ACC112 (cell line): ENCODE results near the gene ZNF587.
A peak's percentile ranks its signal among the peaks of the same experiment; 100 is the strongest.
"Not testable (repeated sequence)": the region's sequence is repeated elsewhere in the genome, so short reads cannot be mapped to it uniquely, and the experiment has no call there.

Experiments
- H2AFZ ChIP-seq: fragments of 200-600 bp; sonication (generic); one replicate; pipeline ENCODE4 v1.6.0; 2017; ENCODE audit warnings: antibody characterized with exemption, low read length; ENCODE audit not compliant: unreplicated experiment
- H3K27ac ChIP-seq: fragments of 200-600 bp; sonication (generic); 2 replicates; pipeline ENCODE4 v1.5.1; 2014; ENCODE audit warnings: low read depth, mild to moderate bottlenecking, antibody characterized with exemption, low read length, moderate library complexity
- H3K27me3 ChIP-seq: fragments of 200-600 bp; sonication (generic); 2 replicates; pipeline ENCODE4 v1.6.1; 2014; ENCODE audit warnings: mild to moderate bottlenecking, antibody characterized with exemption, low read length, moderate library complexity, mixed read lengths; ENCODE audit not compliant: insufficient read depth
- H3K36me3 ChIP-seq: fragments of 200-600 bp; sonication (generic); 2 replicates; pipeline ENCODE4 v1.6.1; 2016; ENCODE audit warnings: mild to moderate bottlenecking, antibody characterized with exemption, low read length, moderate library complexity, mixed read lengths; ENCODE audit not compliant: insufficient read depth
- H3K4me1 ChIP-seq: fragments of 200-600 bp; sonication (generic); one replicate; pipeline ENCODE4 v1.6.1; 2016; ENCODE audit warnings: low read length, mixed read lengths; ENCODE audit not compliant: insufficient read depth, unreplicated experiment, control insufficient read depth
- H3K4me3 ChIP-seq: fragments of 200-600 bp; sonication (generic); 2 replicates; pipeline ENCODE4 v1.5.1; 2014; ENCODE audit warnings: mild to moderate bottlenecking, low read depth, low read length
- H3K79me2 ChIP-seq: fragments of 200-600 bp; sonication (generic); one replicate; pipeline ENCODE4 v1.6.0; 2016; ENCODE audit warnings: low read length; ENCODE audit not compliant: control insufficient read depth, unreplicated experiment, insufficient read depth

ZNF587 gene

DNA sequence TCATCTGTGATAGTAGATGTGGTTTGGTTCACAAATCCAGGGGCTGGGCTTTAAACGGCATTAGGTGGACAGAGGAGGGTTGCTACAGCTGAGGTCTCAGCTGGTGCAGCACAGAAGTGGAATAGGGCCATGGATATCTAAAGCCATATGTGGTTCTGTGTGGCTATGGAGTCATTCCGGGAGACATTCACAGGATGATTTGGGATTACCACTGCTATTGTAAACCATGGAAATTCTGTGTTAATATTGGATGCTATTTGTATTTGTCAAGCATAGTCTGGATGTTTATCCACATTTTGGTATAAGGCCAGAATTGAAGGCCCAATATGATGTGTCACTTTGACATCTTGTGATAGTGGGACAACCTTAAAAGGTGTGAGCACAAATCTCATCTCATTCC, 26.5 kb upstream of the ZNF587 start:
- not testable (repeated sequence) for H3K4me3 ChIP-seq, H3K4me1 ChIP-seq, H2AFZ ChIP-seq, H3K36me3 ChIP-seq, H3K27me3 ChIP-seq, H3K27ac ChIP-seq
- H3K79me2 ChIP-seq, result peaks cover 67% of the 10 kb centered on the region

DNA sequence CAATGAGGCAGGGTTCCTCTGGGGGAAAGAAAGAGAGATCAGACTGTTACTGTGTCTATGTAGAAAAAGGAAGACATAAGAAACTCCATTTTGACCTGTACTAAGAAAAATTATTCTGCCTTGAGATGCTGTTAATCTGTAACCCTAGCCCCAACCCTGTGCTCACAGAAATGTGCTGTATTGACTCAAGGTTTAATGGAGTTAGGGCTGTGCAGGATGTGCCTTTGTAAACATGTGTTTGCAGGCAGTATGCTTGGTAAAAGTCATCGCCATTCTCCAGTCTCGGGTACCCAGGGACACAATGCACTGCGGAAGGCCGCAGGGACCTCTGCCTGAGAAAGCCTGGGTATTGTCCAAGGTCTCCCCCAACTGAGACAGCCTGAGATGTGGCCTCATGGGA, 26.1 kb upstream of the ZNF587 start:
- not testable (repeated sequence) for H2AFZ ChIP-seq, H3K4me1 ChIP-seq, H3K27ac ChIP-seq, H3K27me3 ChIP-seq, H3K4me3 ChIP-seq, H3K36me3 ChIP-seq
- peaks cover 65% of the 10 kb centered on the region for H3K79me2 ChIP-seq

DNA sequence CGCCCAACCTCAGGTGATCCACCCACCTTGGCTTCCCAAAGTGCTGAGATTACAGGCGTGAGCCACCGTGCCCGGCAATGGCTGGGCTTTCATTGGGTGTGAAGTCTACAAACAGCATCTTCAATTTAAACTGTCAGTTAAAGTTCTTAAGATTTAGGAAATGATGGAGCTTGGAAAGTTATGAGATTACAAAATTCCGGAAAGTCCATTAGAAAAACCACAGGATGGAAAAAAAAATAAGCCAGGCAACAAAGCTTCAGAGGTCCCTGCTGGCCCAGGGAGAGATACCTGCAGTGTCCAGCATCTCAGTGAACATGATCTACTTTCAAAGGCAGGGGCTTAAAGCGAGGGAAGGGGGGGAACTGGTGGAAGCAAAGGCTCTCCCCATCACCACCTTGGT, 24.1 kb upstream of the ZNF587 start:
- Histone ChIP-seq H3K27ac (no peak overlapping the region), H3K4me3 (no peak overlapping the region), H3K36me3 (no peaks in the 10 kb centered on the region), H3K27me3 (no peaks in the 10 kb centered on the region), H3K4me1 (peaks cover 5% of the 10 kb centered on the region), H3K79me2 (peaks cover 64% of the 10 kb centered on the region), H2AFZ (no peak overlapping the region)

DNA sequence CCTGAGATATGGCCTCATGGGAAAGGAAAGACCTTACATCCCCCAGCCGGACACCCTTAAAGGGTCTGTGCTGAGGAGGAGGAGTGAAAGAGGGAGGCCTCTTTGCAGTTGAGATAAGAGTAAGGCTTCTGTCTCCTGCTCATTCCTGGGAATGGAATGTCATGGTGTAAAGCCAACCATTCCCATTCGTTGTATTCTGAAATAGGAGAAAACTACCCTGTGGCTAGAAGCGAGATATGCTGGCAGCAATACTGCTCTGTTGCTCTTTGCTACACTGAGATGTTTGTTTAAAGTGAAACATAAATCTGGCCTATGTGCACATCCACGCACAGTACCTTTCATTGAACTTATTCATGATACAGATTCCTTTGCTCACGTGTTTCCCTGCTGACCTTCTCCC, 20.3 kb upstream of the ZNF587 start:
- H3K4me1 ChIP-seq, result no peaks in the 10 kb centered on the region
- H3K4me3 ChIP-seq, result no peak overlapping the region
- no peaks in the 10 kb centered on the region for H3K36me3 ChIP-seq
- H3K27ac ChIP-seq, result no peak overlapping the region
- H2AFZ ChIP-seq, result no peak overlapping the region
- no peaks in the 10 kb centered on the region for H3K27me3 ChIP-seq
- peaks cover 47% of the 10 kb centered on the region for H3K79me2 ChIP-seq

DNA sequence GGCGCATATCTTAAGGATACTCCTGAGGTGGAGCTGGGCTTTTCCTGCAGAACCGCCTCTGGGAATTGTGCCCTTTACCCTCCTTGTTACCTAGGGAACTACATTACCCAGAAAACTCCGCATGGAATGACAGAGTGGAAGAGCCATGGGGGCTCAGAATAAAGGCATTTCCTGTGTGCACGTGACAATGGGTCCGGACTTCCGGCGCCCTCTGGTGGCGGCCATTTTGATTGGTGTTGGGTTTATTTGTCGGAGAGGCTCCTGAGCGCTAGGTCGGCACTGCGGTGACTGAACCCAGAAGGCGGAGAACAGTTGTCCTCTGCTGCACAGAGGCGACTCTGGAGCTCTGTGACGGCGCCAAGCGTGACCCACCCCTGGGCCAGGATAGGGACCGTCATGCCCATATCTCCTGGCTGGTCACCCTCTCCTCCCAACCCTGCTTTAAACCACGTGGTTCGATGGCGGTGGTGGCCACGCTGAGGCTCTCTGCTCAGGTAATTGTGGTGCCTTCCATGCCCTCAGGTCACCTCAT, 19.5 kb upstream of the ZNF587 start, which contains the start of gene ZNF587B:
Gene ZNF587B, plus strand, starts transcription at position 229 of the 532 bp plus-strand sequence. Its CDS starts 230 bp downstream, at position 459.
- Histone ChIP-seq H2AFZ (no peak within 1 kb of the TSS), H3K36me3 (no peaks in the 10 kb centered on the region), H3K27ac (no peak within 1 kb of the TSS), H3K4me1 (no peaks in the 10 kb centered on the region), H3K79me2 (peaks cover 40% of the 10 kb centered on the region), H3K4me3 (peak within 1 kb of the TSS; percentile 71), H3K27me3 (no peaks in the 10 kb centered on the region)

DNA sequence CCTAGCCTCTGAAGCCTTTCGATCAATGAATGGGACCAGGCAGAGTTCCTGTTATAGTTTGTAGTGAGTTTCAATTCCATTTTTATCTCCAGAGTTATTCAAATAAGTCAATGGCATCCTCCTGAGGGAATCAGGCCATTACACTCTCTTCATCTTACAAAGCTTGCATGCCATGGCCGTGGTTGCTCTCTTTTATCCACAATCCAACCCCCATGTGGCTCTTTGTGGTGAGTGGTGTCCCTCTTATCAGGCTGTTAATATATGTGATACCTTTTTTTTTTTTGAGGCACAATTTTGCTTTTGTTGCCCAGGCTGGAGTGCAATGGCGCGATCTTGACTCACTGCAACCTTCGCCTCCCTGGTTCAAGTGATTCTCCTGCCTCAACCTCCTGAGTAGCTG, 12.7 kb upstream of the ZNF587 start:
- H3K36me3 ChIP-seq, result not testable (repeated sequence)
- H3K79me2 ChIP-seq, result peaks cover 10% of the 10 kb centered on the region

DNA sequence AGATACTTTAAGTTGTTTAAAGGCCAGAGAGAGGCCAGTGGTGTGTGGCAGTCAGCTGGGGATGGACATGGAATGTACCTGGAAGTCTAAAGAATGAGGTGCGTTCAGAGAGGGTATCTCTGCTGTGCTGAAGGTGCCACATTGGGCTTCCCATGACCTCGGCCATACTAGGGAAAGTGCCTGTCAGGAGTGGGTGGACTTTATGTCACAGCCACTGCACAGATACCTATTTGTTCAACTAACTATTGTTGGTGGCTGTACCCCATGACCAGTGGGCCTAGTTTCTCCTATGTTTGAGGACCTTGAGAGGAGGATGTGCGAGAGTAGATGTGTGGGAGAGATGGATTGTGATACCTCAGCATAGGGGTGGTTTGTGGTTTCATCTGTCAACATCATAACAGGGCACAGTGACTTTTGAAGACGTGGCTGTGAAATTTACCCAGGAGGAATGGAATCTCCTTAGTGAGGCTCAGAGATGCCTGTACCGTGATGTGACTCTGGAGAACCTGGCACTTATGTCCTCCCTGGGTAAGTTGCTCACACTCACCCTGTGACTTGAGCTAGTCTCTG, 11.0 kb upstream of the ZNF587 start:
- not testable (repeated sequence) for H2AFZ ChIP-seq, H3K4me3 ChIP-seq, H3K4me1 ChIP-seq, H3K27ac ChIP-seq, H3K27me3 ChIP-seq, H3K36me3 ChIP-seq
- H3K79me2 ChIP-seq, result peaks cover 16% of the 10 kb centered on the region

More for the DNA sequence above, 12.7 kb upstream of the ZNF587 start:
- not testable (repeated sequence) for H3K4me3 ChIP-seq, H3K27ac ChIP-seq, H3K27me3 ChIP-seq, H3K4me1 ChIP-seq, H2AFZ ChIP-seq

DNA sequence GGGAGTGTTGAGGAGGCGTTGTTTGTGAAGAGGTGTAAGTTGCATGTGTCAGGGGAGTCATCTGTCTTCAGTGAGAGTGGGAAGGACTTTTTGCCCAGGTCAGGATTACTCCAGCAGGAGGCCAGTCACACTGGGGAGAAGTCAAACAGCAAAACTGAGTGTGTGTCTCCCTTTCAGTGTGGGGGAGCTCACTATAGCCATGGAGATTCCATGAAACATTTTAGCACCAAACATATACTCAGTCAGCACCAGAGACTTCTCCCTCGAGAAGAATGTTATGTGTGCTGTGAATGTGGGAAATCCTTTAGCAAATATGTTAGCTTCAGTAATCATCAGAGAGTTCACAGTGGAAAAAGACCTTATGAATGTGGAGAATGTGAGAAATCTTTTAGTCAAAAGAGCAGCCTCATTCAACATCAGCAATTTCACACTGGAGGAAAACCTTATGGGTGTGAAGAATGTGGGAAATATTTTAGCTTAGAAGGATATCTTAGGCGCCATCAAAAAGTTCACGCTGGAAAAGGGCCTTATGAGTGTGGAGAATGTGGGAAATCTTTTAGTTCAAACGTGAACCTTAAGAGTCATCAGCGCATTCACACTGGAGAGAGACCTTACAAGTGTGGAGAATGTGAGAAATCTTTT, 8.4 kb upstream of the ZNF587 start:
- H3K79me2 ChIP-seq, result peaks cover 20% of the 10 kb centered on the region
- no peak overlapping the region for H3K4me3 ChIP-seq
- H3K27me3 ChIP-seq, result no peaks in the 10 kb centered on the region
- H3K36me3 ChIP-seq, result no peaks in the 10 kb centered on the region
- H3K27ac ChIP-seq, result no peak overlapping the region
- no peak overlapping the region for H2AFZ ChIP-seq
- H3K4me1 ChIP-seq, result no peaks in the 10 kb centered on the region

DNA sequence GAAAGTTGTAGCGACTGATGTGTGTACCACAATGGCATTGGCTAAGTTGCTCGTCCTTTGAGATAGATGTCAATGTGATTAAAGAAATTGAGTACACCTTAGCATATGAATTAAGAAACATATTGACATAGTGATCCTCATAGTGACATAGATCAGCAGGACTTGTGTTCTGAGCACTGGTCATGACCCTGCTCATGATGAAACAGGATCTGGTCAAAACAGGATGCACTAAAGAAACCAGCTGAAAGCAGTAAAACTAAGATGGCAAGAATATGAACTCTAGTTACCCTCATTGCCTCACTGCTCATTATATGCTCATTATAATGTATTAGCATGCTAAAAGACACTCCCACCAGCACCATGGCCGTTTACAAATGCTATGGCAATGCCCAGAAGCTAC, 2.5 kb upstream of the ZNF587 start:
- H3K27me3 ChIP-seq, H2AFZ ChIP-seq, H3K4me1 ChIP-seq, H3K27ac ChIP-seq, H3K36me3 ChIP-seq, H3K4me3 ChIP-seq: not testable (repeated sequence)
- peaks cover 28% of the 10 kb centered on the region for H3K79me2 ChIP-seq

DNA sequence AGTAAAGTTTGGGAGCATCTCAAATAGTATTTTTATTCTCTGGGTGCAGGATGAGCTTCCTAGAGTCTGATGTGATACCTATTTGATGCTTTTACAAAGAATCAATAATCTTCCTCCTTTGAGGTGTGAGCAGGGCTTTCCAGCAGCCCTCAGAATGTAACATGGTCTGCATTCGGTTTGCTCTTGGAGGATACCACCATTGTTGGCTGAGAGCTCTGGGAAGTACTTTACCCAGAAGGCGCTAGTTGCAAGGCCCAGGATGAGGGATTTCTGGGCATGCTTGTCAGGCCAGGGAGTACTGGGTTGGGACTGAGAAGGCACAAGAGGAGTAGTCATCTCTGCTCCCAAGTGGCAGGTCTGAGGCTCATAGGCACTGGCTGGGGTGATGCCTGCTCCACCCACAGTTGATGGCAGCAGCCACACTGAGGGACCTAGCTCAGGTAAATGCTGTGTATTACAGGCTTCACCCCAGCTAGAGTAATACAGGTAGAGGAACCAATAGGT, 445 bp upstream of the ZNF587 start:
- not testable (repeated sequence) for H2AFZ ChIP-seq, H3K36me3 ChIP-seq, H3K27me3 ChIP-seq, H3K4me1 ChIP-seq, H3K27ac ChIP-seq
- H3K4me3 ChIP-seq, result peak overlapping the region; percentile 89
- H3K79me2 ChIP-seq, result peaks cover 31% of the 10 kb centered on the region

DNA sequence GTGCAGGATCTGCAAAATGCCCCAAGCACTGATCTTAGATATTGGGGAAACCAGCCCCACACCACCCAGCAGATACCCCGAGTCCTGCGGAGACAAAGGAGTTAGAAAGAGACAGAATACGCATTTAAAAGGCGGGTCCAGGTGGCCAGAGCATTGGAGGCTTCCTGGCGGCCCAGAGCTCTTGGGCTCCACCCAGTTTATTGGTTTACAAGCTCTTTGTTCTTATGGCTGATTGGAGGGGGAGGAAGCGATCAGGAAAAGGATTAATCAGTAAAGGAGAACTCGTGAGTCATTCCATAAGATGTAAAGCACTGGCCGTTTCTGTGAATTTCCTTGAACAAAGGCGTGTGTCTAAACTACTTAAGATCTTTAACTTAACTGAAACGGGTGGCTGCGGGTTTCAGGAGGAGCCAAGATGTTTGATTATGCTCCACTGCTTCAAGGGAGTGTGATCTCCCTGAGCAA, 926 bp downstream of the ZNF587 start:
- H3K27me3 ChIP-seq, result no peaks in the 10 kb centered on the region
- peak overlapping the region; percentile 68 for H3K27ac ChIP-seq
- no peak overlapping the region for H2AFZ ChIP-seq
- H3K4me3 ChIP-seq, result peak overlapping the region; percentile 89
- 0 out of 2 replicates have a peak, but pooled peaks cover 5% of the 10 kb centered on the region for H3K36me3 ChIP-seq
- peaks cover 27% of the 10 kb centered on the region for H3K79me2 ChIP-seq
- peaks cover 8% of the 10 kb centered on the region for H3K4me1 ChIP-seq
